Measurements from ENCODE around the gene MRPL45.

GRCh38 chr17:38353086-38353604 lies 56.2 kb downstream of the MRPL45 start:
- TF ChIP-seq CTCF (conservative IDR thresholded peaks at IDR 0.05; ENCODE audit: low read depth in 2 of 2) (no peak), JUNB (IDR thresholded peaks at IDR 0.05; ENCODE audit: unreplicated experiment) (no peak), EZH2 (IDR thresholded peaks at IDR 0.05; ENCODE audit: low read depth, unreplicated experiment) (no peak)
- TF ChIP-seq, protein P1, sequence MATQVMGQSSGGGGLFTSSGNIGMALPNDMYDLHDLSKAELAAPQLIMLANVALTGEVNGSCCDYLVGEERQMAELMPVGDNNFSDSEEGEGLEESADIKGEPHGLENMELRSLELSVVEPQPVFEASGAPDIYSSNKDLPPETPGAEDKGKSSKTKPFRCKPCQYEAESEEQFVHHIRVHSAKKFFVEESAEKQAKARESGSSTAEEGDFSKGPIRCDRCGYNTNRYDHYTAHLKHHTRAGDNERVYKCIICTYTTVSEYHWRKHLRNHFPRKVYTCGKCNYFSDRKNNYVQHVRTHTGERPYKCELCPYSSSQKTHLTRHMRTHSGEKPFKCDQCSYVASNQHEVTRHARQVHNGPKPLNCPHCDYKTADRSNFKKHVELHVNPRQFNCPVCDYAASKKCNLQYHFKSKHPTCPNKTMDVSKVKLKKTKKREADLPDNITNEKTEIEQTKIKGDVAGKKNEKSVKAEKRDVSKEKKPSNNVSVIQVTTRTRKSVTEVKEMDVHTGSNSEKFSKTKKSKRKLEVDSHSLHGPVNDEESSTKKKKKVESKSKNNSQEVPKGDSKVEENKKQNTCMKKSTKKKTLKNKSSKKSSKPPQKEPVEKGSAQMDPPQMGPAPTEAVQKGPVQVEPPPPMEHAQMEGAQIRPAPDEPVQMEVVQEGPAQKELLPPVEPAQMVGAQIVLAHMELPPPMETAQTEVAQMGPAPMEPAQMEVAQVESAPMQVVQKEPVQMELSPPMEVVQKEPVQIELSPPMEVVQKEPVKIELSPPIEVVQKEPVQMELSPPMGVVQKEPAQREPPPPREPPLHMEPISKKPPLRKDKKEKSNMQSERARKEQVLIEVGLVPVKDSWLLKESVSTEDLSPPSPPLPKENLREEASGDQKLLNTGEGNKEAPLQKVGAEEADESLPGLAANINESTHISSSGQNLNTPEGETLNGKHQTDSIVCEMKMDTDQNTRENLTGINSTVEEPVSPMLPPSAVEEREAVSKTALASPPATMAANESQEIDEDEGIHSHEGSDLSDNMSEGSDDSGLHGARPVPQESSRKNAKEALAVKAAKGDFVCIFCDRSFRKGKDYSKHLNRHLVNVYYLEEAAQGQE (IDR thresholded peaks at IDR 0.05; ENCODE audit: unreplicated experiment), result no peak

Measured in GM23338 (cell line).